HepG2 (cell line): ENCODE measurements around the gene CCDC88B. TPM values are rescaled to one million over a fixed set of nuclear protein-coding genes. Genes with fewer than 3 reads are reported as not detected.

ENCODE experiments used
- ATAC-seq: fragments of 200-7000 bp; cut with Tn5 transposase; 3 replicates; pipeline ENCODE4 v1.9.1; 2020; ENCODE audit warnings: mild to moderate bottlenecking, moderate library complexity
- BruUV-seq: library from RNA; stranded (reverse); fragments of 400-500 nt; replicated peaks from 2 replicates; lab custom pipeline; 2021; lab: Mats Ljungman, UMichigan
- CTCF ChIA-PET: fragments of 300-600 bp; formaldehyde crosslinking; extraction: SDS; loops from one replicate; lab custom pipeline; 2021; ENCODE audit warnings: low total read pairs, inconsistent platforms, low intra/inter-chr PET ratio; lab: Yijun Ruan, JAX
- POLR2A ChIA-PET: fragments of 350-600 bp; sonication (Branson Sonifier 250); formaldehyde crosslinking; loops from one replicate; lab custom pipeline; 2020; ENCODE audit warnings: antibody characterized with exemption, inconsistent platforms; lab: Yijun Ruan, JAX
- DNase-seq: peaks from one replicate; pipeline ENCODE4 v3.0.0-alpha.2; 2015; ENCODE audit warnings: low spot score
- FAIRE-seq: peaks from 3 replicates; lab custom pipeline; 2011; peaks lifted over from hg19 to GRCh38; lab: Jason Lieb, UNC
- H2AFZ ChIP-seq: one replicate; pipeline ENCODE4 v1.6.1; 2011; ENCODE audit warnings: low read length, inconsistent platforms
- H3K27ac ChIP-seq: fragments of 300-600 bp; 3 replicates; pipeline ENCODE4 v1.8.0; 2011; ENCODE audit warnings: mixed run types, mild to moderate bottlenecking, mixed read lengths, low read length, inconsistent platforms; ENCODE audit not compliant: insufficient read depth; ENCODE audit errors: extremely low read length
- H3K27me3 ChIP-seq, 2 experiments: fragments of 200-600 bp in 1 of 2; 2 replicates in 1 of 2; 3 replicates in 1 of 2; pipeline versions ENCODE4 v1.6.0 to v1.8.0; 2011; ENCODE audit warnings: low read length in 2 of 2, mild to moderate bottlenecking in 2 of 2, moderate library complexity in 2 of 2, inconsistent platforms in 1 of 2; ENCODE audit not compliant: insufficient read depth in 2 of 2, control insufficient read depth in 1 of 2
- H3K36me3 ChIP-seq, 2 experiments: fragments of 200-600 bp in 1 of 2; replicated peaks in 1 of 2; 2 replicates in 1 of 2; 3 replicates in 1 of 2; pipeline versions ENCODE4 v1.5.1 to v1.8.0; 2011; ENCODE audit warnings: low read length in 2 of 2, inconsistent platforms in 1 of 2; ENCODE audit not compliant: insufficient read depth in 2 of 2, control insufficient read depth in 1 of 2
- H3K4me1 ChIP-seq: 2 replicates; pipeline ENCODE4 v1.5.1; 2012; ENCODE audit warnings: low read length, inconsistent platforms; ENCODE audit not compliant: insufficient read depth
- H3K4me2 ChIP-seq: 2 replicates; pipeline ENCODE4 v1.6.0; 2011; ENCODE audit warnings: low read depth, low read length, inconsistent platforms
- H3K4me3 ChIP-seq, 3 experiments: fragments of 200-600 bp in 1 of 3; sonication (generic), shearing (Covaris generic) in 1 of 3; replicated peaks in 1 of 3; 2 replicates each; pipeline ENCODE4 v1.5.1; 2011 to 2016; ENCODE audit warnings: low read length in 3 of 3, inconsistent platforms in 2 of 3, low read depth in 2 of 3, mild to moderate bottlenecking in 2 of 3, control low read depth in 1 of 3, mixed read lengths in 1 of 3; ENCODE audit not compliant: insufficient read depth in 1 of 3
- H3K79me2 ChIP-seq: one replicate; pipeline ENCODE4 v1.6.1; 2011; ENCODE audit warnings: low read length, inconsistent platforms; ENCODE audit not compliant: insufficient read depth
- H3K9ac ChIP-seq: 2 replicates; pipeline ENCODE4 v1.6.0; 2011; ENCODE audit warnings: mild to moderate bottlenecking, low read depth, low read length, inconsistent platforms; ENCODE audit not compliant: insufficient read depth
- H3K9me3 ChIP-seq: 2 replicates; pipeline ENCODE4 v1.5.1; 2012; ENCODE audit warnings: mild to moderate bottlenecking, low read length
- H4K20me1 ChIP-seq: 2 replicates; pipeline ENCODE4 v1.6.0; 2011; ENCODE audit warnings: inconsistent platforms, mild to moderate bottlenecking, low read length, moderate library complexity; ENCODE audit not compliant: insufficient read depth
- AHR ChIP-seq: IDR thresholded peaks from 2 replicates; pipeline ENCODE4 v1.6.1; 2018; ENCODE audit warnings: missing genetic modification reagents, missing compliant biosample characterization
- E2F2 ChIP-seq: sonication (generic); formaldehyde crosslinking; IDR thresholded peaks from 2 replicates; pipeline ENCODE4 v1.4.0; 2020; ENCODE audit warnings: missing genetic modification reagents, borderline replicate concordance
- FOXK1 ChIP-seq: sonication (generic); formaldehyde crosslinking; IDR thresholded peaks from 2 replicates; pipeline ENCODE4 v1.4.0; 2020; ENCODE audit warnings: low read depth, missing genetic modification reagents, borderline replicate concordance
- GABPB1 ChIP-seq: IDR thresholded peaks from 2 replicates; pipeline ENCODE4 v1.6.1; 2016; ENCODE audit warnings: mild to moderate bottlenecking, missing genetic modification reagents, moderate library complexity, missing compliant biosample characterization
- KMT2A ChIP-seq: sonication (generic); formaldehyde crosslinking; IDR thresholded peaks from 2 replicates; pipeline ENCODE4 v1.4.0; 2020; ENCODE audit warnings: missing genetic modification reagents
- KMT2B ChIP-seq: IDR thresholded peaks from 2 replicates; pipeline ENCODE4 v1.6.1; 2016; ENCODE audit warnings: missing genetic modification reagents, missing compliant biosample characterization
- SOX6 ChIP-seq, 2 experiments: fragments of 450-650 bp in 1 of 2; sonication (generic) in 1 of 2; formaldehyde crosslinking in 1 of 2; IDR thresholded peaks; 2 replicates each; pipeline versions ENCODE4 v1.4.0 to v1.6.1; 2017 to 2020; ENCODE audit warnings: antibody characterized with exemption in 1 of 2, mild to moderate bottlenecking in 1 of 2, missing genetic modification reagents in 1 of 2
- TP53 ChIP-seq: sonication (generic); formaldehyde crosslinking; conservative IDR thresholded peaks from 2 replicates; pipeline ENCODE4 v1.4.0; 2020; ENCODE audit warnings: missing genetic modification reagents
- ZBED4 ChIP-seq: sonication (generic); formaldehyde crosslinking; IDR thresholded peaks from 2 replicates; pipeline ENCODE4 v1.4.0; 2020; ENCODE audit warnings: missing genetic modification reagents, borderline replicate concordance
- ZNF724P ChIP-seq: sonication (generic); formaldehyde crosslinking; IDR thresholded peaks from 2 replicates; pipeline ENCODE4 v1.8.0; 2022; ENCODE audit warnings: missing genetic modification reagents, borderline replicate concordance
- ZNF740 ChIP-seq: sonication (generic); formaldehyde crosslinking; IDR thresholded peaks from 2 replicates; pipeline ENCODE4 v1.4.0; 2020; ENCODE audit warnings: missing genetic modification reagents
- ZNF768 ChIP-seq: sonication (generic); formaldehyde crosslinking; IDR thresholded peaks from 2 replicates; pipeline ENCODE4 v1.4.0; 2020; ENCODE audit warnings: missing genetic modification reagents
- WGBS: methylation state at CpG from one replicate; pipeline ENCODE4 v1.1.6; 2017; ENCODE audit warnings: low lambda C conversion rate; 5-methylcytosine and 5-hydroxymethylcytosine counted together
- in situ Hi-C: cut with HindIII; loops from 2 replicates; pipeline ENCODE4 v1.10.0; 2017; ENCODE audit warnings: low pct_unique_long_range_greater_than_20kb; ENCODE audit not compliant: extremely low pct_ligation_motif_present
- intact Hi-C: fragments of 100-400 bp; cut with micrococcal nuclease; formaldehyde crosslinking; loops from one replicate; pipeline ENCODE4 v1.10.0; 2022; ENCODE audit not compliant: unreplicated experiment
- polyA plus RNA-seq, 8 experiments: library from polyadenylated mRNA; depleted of rRNA in 3 of 8; stranded (reverse) in 7 of 8; unstranded in 1 of 8; fragments of >200 nt; fragmentation: Illumina TruSeq in 4 of 8; extraction: Trizol in 4 of 8; gene quantifications; 2 replicates each; pipeline versions ENCODE4 v1.2.1 to v1.2.3, GENCODE V29; 2011 to 2016; ENCODE audit warnings: low read depth in 4 of 8, missing spikeins in 1 of 8, mixed read lengths in 1 of 8; ENCODE audit not compliant: insufficient read depth in 1 of 8
- total RNA-seq, 5 experiments: library from RNA; depleted of rRNA; stranded (reverse); fragments of >200 nt; fragmentation: Illumina TruSeq; extraction: Trizol; gene quantifications; 2 replicates each; pipeline ENCODE4 v1.2.3, GENCODE V29; 2016; ENCODE audit warnings: low read depth in 1 of 5

The CCDC88B gene
- total and polyA plus RNA-seq, 2 of the 13 experiments (the other 11 are each of a cell fraction or from before 2014, with no cell fraction given) = 3.6 to 4.8 TPM

GRCh38 chr11:64383580-64383979 lies 43.6 kb downstream of the CCDC88B start:
- intact Hi-C loops (no loop called here), in situ Hi-C loops (no loop called here)
- DNase-seq (no peak), ATAC-seq (no peak)
- Histone ChIP-seq H3K27me3 (peaks cover 9 to 69% of the 10 kb centered on the region in 2 experiments; a peak in 4 of 5 replicates), H4K20me1 (no peaks in the 10 kb centered on the region), H3K4me3 (no peak overlapping the region), H2AFZ (no peak overlapping the region), H3K9me3 (no peaks in the 10 kb centered on the region), H3K79me2 (no peaks in the 10 kb centered on the region), H3K4me2 (no peak overlapping the region)
- POLR2A ChIA-PET = no interaction called here
- CTCF ChIA-PET = no interaction called here
- WGBS = 13% methylated on average over 2 of the region's 2 CpGs
- BruUV-seq = no TSS peak
- TF ChIP-seq KMT2B (no peak), ZNF768 (CRISPR knock-in tag) (peak; percentile 96)
- TF ChIP-seq, all 625 proteins: peak for 1
- Histone ChIP-seq H3K9ac (no peak overlapping the region), H3K4me1 (no peaks in the 10 kb centered on the region), H3K27ac (no peak overlapping the region), H3K36me3 (no peaks in the 10 kb centered on the region)
- FAIRE-seq = no peak

GRCh38 chr11:64384028-64384737 lies 44.2 kb downstream of the CCDC88B start:
- Histone ChIP-seq H3K4me3 (no peak overlapping the region), H3K9me3 (no peaks in the 10 kb centered on the region), H3K4me2 (no peak overlapping the region), H3K27me3 (peaks cover 9 to 63% of the 10 kb centered on the region in 2 experiments; a peak in 4 of 5 replicates), H3K79me2 (no peaks in the 10 kb centered on the region), H3K36me3 (no peaks in the 10 kb centered on the region), H3K4me1 (no peaks in the 10 kb centered on the region), H3K9ac (no peak overlapping the region), H2AFZ (no peak overlapping the region), H3K27ac (no peak overlapping the region), H4K20me1 (no peaks in the 10 kb centered on the region)
- DNase-seq (no peak), FAIRE-seq (no peak), ATAC-seq (no peak)
- BruUV-seq = no TSS peak
- 51% methylated on average over 13 of the region's 17 CpGs for WGBS
- ChIA-PET POLR2A (no interaction called here), CTCF (no interaction called here)
- intact Hi-C loops (no loop called here), in situ Hi-C loops (no loop called here)
- TF ChIP-seq TP53 (CRISPR knock-in tag) = no peak
- no peak for TF ChIP-seq FOXK1 (CRISPR knock-in tag)
- no peak for TF ChIP-seq ZNF724P (CRISPR knock-in tag)
- no peak for TF ChIP-seq E2F2 (CRISPR knock-in tag)
- TF ChIP-seq AHR (CRISPR knock-in tag) = no peak
- TF ChIP-seq GABPB1 (CRISPR knock-in tag) = no peak
- no peak for TF ChIP-seq SOX6 (IDR thresholded peaks at IDR 0.05)
- no peak for TF ChIP-seq SOX6 (CRISPR knock-in tag; IDR thresholded peaks at IDR 0.05)
- no peak for TF ChIP-seq KMT2A (CRISPR knock-in tag)
- no peak for TF ChIP-seq ZNF740
- TF ChIP-seq ZBED4 (CRISPR knock-in tag) = no peak
